Bone marrow (tissue), 2 donors: ENCODE measurements around the gene NUDT5.
A peak's percentile ranks its signal among the peaks of the same experiment; 100 is the strongest.

Experiments
- DNase-seq, 2 donors: peaks; one replicate each; lab custom pipeline; 2025; lab: John Stamatoyannopoulos, UW

The NUDT5 gene

DNA sequence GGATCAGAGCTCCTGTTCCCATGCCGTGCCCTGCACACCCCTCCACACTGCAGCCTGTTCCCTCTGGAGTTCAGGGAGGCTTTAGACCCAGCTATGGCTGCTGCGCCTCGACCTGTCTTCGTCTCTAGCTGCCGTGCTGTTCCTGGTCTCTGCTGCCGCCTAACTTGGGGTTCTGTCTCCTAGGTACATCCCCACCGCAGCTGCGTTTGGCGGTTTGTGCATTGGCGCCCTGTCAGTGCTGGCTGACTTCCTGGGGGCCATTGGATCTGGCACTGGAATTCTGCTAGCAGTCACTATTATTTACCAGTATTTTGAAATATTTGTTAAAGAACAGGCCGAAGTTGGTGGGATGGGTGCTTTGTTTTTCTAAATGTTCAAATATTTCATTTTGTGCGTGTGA is 31.6 kb downstream of the NUDT5 start:
- DNase-seq = no peak

DNA sequence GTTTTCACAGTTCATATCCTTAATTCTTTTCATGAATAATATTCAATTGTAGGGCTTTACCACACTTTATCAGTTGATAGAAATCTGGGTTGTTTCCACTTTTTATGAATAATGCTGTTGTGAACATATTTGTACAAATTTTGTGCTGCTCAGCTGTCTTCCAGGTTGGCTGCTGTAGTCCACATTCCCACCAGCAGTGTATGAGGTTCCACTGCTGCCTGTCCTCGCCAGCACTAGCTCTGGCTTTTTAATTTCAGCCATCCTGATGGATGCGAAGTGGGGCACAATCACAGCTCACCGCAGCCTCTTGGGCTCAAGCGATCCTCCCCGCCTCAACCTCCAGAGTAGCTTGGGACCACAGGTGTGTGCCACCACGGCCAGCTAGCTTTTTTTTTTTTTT is 32.8 kb downstream of the NUDT5 start:
- DNase-seq = no peak

DNA sequence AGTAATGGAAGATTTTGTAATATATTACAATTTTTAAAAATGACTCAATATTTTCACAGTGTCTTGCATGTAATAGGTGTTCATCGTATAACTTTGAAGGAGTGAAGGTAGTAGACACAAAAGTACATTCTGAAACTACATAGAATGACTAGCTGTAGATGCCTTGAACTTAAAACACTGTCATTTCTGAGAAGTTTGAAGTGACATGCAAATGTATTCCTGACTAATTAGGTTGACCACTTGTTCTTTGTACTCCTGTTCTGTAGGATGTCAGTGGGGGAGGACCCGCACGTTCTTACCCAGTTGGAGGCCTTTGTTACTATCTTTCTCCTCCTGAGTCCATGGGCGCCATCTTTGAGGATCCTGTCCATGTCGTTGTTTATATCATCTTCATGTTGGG is 35.0 kb downstream of the NUDT5 start:
- DNase-seq = no peak

DNA sequence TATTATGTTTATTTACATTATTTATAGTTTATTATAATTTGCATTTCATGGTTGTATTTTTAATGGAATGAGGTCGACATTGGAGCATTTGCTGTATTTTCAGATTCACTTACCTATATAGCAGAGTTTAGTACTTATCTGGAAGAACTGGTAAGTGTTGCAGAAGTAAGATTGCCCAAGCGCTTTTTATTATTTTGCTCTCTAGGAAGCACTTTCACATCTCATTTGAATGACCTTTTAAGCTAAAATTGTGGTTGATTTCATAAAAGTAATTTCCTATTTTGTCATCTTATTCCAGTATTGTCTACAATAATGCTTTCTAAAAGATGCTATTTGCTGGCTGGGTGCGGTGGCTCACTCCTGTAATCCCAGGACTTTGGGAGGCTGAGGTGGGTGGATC is 37.6 kb downstream of the NUDT5 start:
- DNase-seq = no peak

DNA sequence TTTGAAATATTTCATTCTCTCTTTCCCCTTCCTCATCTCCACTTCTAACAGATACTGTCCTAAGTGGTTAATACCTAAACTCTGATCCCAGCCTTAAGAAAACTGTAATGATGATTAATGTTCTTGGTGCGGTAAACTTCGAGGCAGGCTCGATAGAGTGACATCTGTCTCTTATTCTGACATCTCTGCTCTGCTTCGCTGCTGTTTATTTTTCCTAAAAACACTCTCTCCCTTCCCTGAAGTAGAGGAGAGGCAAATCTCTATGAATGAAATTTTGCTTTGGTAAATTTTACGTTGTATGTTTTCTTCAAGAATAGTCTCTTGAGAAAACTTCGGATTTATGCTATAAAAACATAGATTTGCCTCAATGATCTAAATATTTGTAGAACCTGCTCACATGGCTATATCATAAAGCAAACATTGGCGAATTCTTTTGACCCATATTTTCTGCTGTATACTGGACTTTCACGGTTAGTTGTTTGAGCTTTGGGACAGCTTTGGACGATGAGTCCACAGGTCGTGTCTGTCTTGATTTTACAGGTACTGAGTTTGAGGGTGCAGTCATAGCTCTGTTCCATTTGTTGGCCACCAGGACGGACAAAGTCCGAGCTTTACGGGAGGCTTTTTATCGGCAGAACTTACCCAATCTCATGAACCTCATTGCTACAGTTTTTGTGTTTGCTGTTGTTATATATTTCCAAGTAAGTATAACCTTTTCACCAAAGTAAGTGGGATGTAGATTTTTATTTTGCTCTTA is 39.1 kb downstream of the NUDT5 start:
- DNase-seq = no peak

DNA sequence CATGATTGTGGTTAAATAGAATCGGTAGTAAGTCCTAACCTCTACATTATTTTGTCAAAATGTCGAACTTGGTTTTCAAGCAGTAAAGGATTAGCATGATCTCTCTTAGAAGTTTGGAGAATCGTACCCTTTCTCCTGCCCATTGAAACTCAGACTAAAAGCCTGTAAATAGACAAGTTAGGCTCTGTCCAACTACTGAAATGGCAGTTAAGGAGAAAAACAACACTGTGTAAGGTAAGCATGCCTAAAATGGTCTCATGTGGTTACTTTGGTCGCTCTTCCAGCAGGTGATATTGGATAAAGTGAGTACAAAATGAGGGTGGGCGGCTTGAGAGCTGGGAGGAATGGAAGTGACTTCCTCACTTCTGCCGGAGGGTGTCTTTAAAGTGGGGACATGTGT is 41.2 kb downstream of the NUDT5 start:
- no peak for DNase-seq

GRCh38 chr10:12150163-12150562 is 45.5 kb downstream of the NUDT5 start:
- DNase-seq = no peak

- DNase-seq = no peak
These were observed 51.2 kb downstream of the NUDT5 start for GRCh38 chr10:12144538-12144937.

- no peak for DNase-seq
These were observed 55.7 kb downstream of the NUDT5 start for GRCh38 chr10:12140038-12140437.

- no peak for DNase-seq
These were observed 60.1 kb downstream of the NUDT5 start for GRCh38 chr10:12135631-12136030.

- DNase-seq = peak in 1 of 2 donors; percentile 82
These were observed 65.3 kb downstream of the NUDT5 start for GRCh38 chr10:12130237-12130872.

DNA sequence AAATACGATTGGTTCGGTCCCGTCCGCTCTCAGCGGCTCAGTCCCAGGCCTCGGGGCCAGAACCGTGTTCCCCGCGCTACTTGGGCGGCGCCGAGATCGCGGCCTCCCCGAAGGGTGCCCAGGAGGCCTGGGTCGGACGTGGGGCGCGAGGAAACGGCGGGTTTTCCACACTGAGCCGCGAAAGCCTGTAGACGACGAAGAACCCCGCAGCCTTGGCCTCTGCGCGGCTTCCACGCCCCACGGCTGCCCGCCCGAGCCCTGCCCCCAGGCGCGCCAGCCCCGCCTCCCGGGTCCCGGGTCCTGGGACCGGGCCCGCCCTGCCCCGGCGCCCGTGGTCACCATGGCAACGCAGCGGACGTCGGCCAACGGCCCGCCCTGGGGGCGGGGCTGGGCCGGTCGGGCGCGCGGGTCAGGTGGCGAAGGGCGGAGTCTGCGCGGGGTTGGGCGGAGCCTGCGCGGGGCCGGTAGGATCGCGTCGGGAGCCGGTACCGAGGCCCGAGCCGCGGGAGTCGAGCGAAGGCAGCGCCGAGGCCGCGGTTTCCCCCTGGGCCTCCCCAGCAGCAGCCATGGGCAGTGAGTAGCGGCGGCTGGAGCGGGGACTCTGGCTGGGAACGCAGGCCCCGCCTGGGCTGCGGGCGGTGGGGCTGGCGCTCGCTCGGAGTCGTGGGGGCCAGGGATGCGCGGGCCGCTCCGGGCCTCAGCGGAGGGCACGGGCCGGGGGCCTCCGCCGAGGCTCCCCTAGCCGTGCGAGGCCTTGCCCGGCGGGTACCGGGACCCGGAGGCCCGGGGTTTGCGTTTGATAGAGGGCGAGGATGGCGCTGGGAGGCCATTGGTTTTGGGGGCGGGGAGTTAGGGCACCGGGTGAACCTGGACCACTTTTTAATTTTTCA is 66.2 kb downstream of the NUDT5 start, which contains the start of gene SEC61A2:
Gene SEC61A2, plus strand, starts transcription at position 456 of the 890 bp plus-strand sequence. Its CDS starts 111 bp downstream, at position 567.
- peak; percentile 50 to 92 for DNase-seq

DNA sequence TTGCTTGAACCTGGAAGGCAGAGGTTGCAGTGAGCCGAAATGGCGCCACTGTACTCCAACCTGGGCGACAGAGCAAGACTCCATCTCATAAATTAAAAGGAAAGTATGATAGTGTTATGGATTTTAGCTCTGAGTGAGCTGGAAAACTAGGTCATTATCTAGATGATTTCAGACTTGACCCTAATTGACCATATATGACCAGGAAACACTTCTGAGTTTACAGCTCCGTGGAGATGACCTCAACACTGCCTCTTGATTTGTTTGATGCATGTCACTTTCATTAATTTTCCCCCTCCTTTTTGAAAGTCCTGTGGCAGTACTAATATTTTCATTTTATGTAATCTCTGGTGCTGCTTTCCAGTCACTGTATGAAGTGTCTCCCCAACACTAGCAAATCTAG is 74.0 kb downstream of the NUDT5 start:
- no peak for DNase-seq
